Activated CD8-positive, alpha-beta memory T cell treated with anti-CD3 and anti-CD28 coated beads for 48 hours (primary cell): ENCODE measurements around the gene USP12.

Source experiments
- DNase-seq, 3 experiments: peaks; one replicate each; pipeline ENCODE4 v3.0.0-alpha.2; 2020; ENCODE audit warnings: low read depth in 2 of 3, low spot score in 2 of 3

USP12 gene

GRCh38 chr13:27038323-27038722 lies 133.3 kb downstream of the USP12 start:
- no peak for DNase-seq

GRCh38 chr13:27037571-27037970 lies 134.0 kb downstream of the USP12 start:
- DNase-seq: no peak

- no peak for DNase-seq
Observed at GRCh38 chr13:27037171-27037570, 134.4 kb downstream of the USP12 start.

GRCh38 chr13:27036236-27036981 lies 135.2 kb downstream of the USP12 start:
- no peak for DNase-seq

GRCh38 chr13:27035892-27036235 lies 135.7 kb downstream of the USP12 start:
- no peak for DNase-seq

GRCh38 chr13:27034678-27035111 lies 136.9 kb downstream of the USP12 start:
- DNase-seq: no peak

GRCh38 chr13:27028683-27029480 lies 142.7 kb downstream of the USP12 start:
- DNase-seq: no peak

GRCh38 chr13:27027086-27027667 lies 144.4 kb downstream of the USP12 start:
- DNase-seq: no peak

GRCh38 chr13:27026396-27026795 lies 145.2 kb downstream of the USP12 start:
- DNase-seq: no peak

- DNase-seq: no peak
Observed at GRCh38 chr13:27024776-27025492, 146.7 kb downstream of the USP12 start.

- DNase-seq: no peak
Observed at GRCh38 chr13:27024074-27024461, 147.5 kb downstream of the USP12 start.

- DNase-seq: no peak
Observed at GRCh38 chr13:27023385-27024073, 148.1 kb downstream of the USP12 start.

- no peak for DNase-seq
Observed at GRCh38 chr13:27022571-27023311, 148.9 kb downstream of the USP12 start.

- DNase-seq: no peak
Observed at GRCh38 chr13:27020415-27020814, 151.2 kb downstream of the USP12 start.

GRCh38 chr13:27018882-27019281 lies 152.7 kb downstream of the USP12 start:
- DNase-seq: no peak

- DNase-seq: no peak
Observed at GRCh38 chr13:27018344-27018861, 153.2 kb downstream of the USP12 start.

GRCh38 chr13:27016875-27017274 lies 154.7 kb downstream of the USP12 start:
- no peak for DNase-seq
